COR-L47 (cell line): Measurements from ENCODE around the gene SLC38A3.
A peak's percentile ranks its signal among the peaks of the same experiment; 100 is the strongest.
"Not testable (repeated sequence)": the region's sequence is repeated elsewhere in the genome, so short reads cannot be mapped to it uniquely, and the experiment has no call there.

Experiments
- DNase-seq: peaks from one replicate; lab custom pipeline; 2025; lab: John Stamatoyannopoulos, UW

Gene SLC38A3

DNA sequence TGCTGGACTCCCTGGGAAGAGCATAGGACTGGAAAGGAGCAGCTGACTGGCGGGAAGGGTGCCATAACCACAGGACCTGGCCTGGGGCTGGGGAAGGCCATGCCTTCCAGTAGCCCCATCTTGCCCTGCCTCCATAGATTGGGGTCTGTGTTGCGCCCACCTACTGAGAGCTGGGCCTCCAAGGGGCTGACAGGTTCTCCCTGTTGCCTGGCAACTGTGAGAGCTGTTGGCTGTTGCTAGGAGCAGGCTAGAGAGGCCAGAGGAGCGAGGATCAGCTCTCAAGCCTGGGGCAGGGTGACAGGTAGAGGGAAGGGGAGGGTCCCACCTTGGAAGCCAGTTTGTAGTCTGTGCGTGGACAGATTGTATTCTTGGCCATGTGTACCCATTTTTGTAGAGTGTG lies 28.1 kb downstream of the SLC38A3 start:
- DNase-seq = no peak

DNA sequence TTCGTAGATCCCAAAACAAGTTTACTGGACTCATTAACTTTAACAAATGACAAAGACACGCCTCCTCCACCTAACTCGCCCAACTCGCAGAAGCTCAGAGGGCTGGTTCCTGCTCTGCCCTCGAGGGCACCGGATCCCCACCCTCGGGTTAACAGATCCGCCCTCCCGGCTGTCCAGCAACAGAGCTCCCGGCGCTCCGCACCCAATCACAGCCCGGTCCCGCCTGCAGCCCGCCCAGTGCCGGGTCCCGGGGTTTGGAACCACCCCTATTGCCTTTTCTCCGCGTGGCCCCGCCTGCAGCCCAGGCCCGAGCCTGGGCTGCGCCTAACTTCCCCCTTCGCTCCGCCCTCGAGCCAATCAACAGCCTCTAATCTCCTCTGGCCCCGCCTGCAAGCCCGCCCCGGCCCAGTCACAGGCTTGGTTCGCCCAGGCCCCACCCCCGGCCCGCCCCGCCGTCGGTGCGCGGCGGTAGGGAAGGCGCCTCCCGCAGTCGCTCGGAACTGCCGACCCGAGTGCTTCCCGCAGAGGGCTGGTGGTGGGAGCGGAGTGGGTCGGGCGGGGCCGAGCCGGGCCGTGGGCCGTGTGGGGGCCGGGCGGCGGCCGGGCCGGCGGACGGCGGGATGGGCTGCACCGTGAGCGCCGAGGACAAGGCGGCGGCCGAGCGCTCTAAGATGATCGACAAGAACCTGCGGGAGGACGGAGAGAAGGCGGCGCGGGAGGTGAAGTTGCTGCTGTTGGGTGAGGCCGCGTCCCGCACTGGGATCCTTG lies 30.8 kb downstream of the SLC38A3 start, which contains the start of gene GNAI2:
GNAI2 (plus strand) TSS at position 489 of the 768 bp plus-strand sequence; CDS start at position 621, 132 bp downstream.
- DNase-seq = peak; percentile 88

DNA sequence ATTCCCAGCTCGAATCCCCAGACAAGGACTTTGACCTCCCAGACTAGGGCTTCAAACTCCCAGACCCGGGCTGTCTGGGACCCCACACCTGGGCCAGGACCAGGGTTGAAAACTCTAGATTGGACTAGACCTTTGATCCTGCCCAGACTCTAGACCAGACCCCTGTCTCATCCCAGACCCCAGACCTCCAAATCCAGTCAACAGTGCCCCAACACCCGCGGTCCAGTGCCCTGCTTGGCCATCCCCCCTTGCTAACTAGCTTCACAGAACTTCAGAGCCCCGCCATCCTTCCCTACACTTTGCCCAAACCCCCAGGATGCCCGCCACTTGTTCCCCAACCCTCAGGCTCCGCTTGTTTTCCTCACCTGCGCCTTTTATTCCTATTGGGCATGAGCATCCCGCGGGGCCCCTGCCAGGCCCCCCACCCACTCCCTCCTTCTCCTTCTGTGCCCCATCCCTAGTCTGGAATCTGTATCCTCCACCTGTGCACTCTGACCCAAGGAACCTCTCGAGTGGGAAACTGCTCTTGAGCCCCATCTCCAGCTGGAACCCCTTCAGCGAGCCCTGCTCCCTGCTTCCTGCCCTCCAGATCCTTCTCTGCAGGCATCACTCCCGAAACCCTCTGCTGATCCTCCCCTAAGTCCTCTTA lies 31.5 kb downstream of the SLC38A3 start:
- no peak for DNase-seq

DNA sequence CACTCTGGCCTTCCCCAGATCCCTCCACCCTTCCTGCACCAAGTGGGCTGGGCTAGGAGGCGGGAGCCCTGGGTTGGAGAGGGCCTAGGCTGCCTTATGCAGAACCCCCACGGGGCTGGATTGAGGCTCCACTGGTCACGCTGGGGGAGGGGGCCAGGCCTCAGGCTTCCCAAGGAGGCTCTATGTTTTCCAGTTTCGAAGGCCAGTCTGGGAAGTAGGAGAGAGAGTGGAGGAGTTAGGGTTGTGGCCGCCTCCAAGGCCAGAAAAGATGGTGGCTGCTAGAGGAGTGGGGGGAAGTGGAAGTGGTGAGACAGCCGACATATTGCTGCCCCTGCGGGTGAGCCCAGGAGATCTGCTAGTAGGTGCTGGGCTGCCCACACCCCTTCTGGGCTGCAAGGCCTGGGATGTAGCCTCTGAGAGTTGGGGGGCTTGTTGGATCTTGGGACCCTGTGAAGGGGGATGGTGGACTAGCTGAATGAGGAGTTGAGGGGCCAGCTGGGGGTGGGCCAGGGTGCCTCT lies 32.1 kb downstream of the SLC38A3 start:
- no peak for DNase-seq

DNA sequence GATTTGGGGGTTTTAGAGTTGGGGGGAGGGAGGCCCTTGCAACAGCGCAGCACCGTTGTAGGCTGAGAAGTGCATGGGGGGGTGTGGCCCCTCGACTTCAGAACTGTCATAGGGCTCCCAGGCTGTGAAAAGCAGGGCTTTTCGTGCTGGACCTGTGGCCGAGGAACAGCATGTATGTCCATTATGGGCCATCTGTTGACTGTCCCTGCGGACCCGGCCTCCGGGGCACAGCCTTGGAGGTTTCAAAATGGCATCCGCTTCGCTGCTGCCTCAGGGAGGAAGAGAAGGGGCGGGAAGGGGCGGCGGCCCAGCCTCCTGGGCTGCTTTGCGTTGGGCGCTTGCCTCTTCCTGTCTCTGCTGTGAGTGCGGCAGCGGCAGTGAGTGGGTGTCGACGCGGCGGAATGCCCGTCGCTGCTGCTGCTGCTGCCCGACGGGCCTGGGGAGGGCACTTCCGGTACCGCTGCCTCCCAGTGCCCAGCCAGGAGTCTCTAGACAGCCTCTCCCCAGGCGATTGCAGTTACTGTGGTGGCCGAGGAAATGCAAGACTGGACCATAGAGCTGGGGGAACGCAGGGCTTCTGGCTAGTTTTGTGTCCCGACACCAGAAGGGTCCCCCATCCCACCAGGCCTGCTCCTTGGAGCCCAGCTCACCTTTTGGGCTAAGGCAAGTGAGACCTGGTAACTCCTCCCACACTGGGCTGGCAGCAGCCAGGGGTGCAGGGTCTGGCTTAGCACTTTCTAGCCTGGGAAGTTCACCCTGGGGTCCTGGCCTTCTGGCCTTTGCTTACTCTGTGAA lies 32.9 kb downstream of the SLC38A3 start:
- DNase-seq = peak; percentile 47

DNA sequence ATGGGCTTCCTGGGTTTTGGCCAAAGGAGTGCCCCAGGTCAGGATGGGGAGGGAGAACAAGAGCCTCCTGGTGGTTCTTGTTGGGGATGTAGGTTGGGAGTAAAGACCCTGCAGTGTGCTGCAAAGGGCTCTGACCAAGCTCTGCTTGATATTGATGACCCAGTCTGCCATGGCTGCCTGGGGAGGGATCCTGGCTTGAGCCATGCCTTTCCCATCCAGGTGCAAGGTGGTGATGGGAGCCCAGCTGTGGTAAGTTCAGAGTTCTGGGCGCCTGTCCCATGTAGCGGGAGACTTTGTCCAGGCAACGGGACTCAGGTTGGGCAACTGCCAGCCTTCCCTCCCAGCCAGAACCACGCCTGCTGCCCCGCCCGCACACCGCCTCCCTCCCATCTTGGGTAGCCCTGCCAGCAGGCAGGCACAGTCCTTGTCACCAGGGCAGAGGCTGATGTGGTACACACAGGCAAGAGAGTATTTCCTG lies 33.5 kb downstream of the SLC38A3 start:
- DNase-seq = peak; percentile 12

DNA sequence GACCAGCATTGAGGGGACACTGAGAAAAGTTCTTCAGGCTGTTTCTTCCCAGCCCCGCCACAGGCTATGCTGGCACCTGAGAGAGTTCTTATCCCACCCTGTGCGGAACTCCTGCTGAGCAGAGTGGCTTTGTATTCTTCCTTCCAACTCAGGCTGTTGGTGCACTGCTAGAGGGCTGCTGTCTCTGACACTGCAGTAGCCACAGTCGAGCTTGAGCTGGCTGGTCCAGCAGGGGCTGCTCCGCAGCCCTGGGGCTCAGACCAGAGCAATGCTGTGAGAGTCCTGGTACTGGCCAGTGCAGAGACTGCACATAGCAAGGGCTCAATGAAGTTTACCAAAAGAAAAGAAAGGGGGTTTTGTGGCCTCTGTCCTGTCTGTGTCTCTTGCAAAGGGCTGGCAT lies 34.6 kb downstream of the SLC38A3 start:
- no peak for DNase-seq

DNA sequence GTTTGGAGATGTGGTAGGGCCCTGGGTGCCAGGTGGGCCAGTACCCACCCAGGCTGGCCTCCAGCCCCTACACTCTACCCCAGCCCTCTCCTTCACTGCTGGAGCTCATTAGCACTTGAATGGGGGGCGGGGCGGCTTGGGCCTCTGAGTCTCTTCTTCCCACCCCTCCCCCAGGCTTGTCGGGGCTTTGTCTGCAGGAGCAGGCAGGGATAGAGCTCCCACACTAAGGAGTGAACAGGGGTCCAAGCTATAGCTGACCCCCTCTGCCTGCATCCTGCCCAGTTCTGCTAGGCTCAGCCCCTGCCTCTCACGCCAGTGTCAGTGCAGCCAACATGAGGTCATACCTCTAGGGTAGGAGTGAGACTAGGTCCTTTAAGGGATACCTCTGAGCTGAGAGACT lies 36.1 kb downstream of the SLC38A3 start:
- DNase-seq = peak; percentile 31

DNA sequence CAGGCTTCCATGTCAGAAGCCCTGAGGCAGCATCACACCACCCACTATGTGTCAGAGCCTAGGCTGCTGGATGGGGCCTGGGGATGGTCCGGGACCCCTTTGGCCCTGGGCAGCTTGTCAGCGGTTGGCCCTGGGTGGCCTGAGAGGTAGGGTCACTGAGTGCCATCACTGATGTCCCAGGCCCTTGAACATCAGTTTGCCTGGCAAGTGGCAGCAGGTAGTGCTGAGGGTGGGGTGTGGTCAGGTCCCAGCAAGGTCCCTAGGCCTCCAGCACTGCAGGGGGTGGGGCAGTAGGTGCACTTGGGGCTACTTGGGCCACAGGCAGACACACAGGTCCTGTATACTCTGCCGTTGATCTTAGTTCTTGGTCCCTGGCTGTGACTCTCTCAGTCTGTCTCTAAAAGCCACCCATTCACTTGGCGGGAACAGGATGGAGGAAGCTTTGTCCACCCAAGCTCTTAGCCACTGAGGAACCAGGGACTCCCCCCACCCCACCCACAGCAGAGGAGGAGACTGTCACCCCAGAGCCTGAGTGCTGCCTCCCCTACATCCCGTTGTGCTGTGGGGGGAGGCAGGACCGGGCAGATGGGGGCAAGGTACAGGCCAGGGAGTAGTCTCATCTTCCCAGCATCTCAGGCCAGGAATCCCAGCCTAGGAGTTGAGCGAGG lies 36.8 kb downstream of the SLC38A3 start:
- DNase-seq = no peak

DNA sequence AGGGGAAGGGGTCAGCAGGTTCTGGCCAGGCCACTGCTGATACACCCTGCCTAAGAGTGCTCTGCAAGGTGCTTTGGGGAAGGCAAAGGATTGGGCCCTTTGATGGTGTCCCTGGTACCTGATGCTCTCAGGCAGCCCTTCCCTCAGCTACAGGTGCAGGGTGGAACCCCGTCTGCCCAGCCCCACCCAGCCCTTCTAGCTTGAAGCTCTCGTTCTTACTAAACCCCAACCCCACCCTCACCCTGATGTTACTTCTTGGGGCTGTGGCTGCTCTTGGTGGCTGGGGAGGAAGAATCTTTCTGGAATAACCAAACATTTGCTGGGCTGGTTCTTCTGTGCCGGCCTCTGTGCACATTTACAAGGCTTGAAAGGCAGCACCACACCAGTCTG lies 37.3 kb downstream of the SLC38A3 start:
- DNase-seq = no peak

DNA sequence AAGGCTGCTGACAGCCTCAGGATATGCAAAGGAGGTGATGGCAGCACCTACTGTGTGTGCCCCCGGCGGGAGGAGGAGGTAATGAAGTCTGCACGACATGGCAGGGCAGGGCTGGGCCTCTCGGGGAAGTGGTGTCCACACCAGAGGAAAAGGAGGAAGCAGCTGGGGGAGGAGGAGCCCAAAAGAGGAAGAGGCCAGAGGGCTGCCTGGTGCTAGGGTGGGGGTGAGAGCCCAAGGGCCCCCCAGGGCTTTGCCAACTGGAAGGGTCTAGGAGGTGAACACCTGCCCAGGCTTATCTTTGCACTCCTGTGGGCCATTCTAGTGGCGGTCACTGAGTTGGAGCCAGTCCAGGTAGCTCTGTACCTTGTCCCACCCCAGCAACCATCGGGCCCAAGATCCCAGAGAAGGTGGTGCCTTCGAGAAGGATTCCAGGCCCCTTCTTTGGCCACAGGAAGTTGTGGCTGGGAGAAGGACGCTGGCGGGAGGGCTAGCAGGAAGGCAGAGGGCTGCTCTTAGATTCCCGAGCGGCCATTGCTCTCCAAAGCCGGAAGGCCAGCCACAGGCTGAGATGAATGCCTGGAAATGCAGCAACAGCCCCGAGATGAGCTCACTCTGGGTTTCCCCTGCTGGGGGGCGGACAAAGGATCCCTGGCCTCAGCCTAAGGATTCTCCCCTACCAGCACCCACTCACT lies 37.9 kb downstream of the SLC38A3 start:
- DNase-seq = no peak

DNA sequence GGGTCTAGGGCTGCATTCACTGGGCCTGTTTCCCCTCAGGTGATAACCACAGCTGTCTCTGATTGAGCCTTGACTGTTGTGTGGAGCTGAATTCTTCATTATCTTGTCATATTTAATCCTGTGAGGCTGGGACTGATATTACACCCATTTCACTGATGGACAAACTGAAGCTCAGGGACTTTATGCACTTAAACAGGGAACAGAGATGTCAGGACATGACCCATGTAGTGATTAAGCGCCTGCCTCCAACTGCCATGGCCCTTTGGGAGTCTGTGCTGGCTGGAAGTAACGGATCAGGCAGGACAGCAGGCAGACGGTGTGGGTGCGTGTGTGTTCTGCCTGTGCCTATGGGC lies 38.4 kb downstream of the SLC38A3 start:
- DNase-seq = no peak

DNA sequence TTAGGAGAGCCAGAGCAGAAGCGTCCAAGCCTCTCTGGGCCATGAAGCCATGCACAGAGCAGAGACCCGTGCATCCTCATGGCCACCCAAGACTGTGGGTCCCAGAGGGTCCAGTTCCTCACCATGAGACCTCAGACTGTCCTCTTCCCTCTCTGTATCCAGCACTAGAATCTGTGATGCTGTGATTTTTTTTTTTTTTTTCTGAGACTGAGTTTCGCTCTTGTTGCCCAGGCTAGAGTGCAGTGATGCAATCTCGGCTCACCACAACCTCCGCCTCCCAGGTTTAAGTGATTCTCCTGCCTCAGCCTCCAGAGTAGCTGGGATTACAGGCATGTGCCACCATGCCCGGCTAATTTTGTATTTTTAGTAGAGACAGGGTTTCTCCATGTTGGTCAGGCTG lies 39.7 kb downstream of the SLC38A3 start:
- not testable (repeated sequence) for DNase-seq

DNA sequence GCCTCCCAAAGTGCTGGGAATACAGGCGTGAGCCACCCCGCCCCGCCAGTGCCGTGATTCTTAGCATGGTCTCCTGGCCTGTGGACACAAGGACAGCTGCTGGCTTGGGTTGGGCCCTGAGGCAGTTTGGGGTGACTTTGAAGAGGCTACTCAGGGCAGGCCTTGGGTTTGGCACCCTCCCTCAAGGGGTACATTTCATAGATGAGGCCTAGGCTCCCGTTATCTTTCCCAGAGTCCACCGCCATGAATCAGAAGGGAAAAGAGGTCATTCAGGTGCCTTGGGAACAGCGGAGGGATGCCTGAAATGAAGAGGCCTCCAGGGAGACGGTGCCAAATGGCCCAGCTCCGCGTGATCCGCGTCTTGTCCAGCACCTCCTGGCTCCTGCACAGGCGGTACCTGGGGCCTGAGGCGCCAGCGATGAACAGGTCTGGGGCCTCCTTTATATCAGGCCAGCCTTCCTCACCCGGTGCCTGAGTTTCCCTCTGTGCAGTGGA lies 40.2 kb downstream of the SLC38A3 start:
- DNase-seq = no peak

DNA sequence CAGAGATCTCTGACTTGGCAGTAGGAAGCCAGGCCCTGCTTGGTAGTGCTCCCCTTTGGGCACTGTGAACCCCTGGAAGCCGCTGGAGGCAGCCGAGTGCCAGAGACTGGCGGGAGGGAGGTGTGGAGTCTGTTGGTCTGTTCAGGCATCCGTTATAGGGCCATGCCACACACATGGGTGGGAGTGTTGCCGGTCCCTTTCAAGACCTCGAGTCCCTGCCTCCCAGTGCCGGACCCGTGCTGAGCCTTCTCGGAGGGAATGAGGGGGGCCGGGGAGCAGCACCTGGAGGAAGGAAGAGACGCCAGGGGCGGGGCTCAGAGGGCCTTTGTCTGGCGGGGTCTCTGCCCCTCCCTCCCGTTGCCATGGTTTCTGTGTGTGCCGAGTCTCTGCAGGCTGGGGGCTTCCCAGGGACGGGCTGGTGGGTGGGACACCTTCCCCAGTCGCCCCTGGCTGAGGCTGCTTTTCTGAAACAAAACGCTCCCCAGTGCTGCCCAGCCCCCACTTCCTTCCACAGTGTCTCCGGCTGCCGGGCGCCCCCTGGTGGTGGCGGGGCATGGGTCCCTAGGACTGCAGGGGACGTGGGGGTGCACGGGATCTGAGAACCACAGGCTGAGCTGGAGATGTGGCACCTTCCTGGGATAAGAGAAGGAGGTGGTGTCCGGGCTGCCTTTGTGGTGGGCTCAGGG lies 40.9 kb downstream of the SLC38A3 start:
- DNase-seq = peak; percentile 81

DNA sequence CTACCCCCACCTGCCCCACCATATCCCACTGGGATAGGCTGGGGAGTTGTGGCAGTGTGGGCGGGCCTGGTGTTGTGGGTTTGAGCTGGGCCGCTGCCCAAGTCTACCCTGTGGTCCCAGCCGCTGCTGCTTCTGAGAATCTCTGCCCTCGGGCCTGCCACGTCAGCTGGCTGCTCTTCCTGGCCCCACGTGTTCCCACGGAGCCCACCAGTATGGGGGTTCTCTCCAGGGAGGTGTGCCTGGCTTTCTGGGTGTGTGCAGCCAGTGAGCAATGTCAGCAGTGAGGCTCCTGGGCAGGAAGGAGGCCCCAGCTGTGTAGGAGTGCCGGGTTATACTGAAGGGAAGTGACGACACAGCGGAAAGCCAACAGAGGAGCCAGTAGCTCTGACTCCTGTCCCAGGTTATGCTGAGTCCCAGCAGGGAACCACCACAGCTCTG lies 41.5 kb downstream of the SLC38A3 start:
- no peak for DNase-seq

DNA sequence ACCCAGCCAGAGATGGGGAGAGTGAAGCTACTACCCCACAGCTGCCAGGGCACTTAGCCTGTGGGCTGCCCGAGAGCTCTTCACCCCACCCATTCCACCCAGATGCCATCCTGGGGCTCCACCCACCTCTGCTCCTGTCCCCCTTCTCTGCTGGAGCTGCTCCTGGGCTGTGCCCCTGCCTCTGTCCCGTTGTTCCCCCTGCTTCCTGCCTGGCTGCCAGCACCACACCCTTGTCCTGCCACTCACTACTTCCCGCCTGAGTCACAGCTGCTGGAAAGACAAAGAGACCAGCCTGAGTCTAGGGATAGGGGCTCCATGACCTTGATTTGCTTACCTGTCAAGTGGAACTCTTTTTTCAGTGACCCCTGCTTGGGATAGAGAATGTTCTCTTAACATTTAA lies 43.3 kb downstream of the SLC38A3 start:
- DNase-seq = no peak

DNA sequence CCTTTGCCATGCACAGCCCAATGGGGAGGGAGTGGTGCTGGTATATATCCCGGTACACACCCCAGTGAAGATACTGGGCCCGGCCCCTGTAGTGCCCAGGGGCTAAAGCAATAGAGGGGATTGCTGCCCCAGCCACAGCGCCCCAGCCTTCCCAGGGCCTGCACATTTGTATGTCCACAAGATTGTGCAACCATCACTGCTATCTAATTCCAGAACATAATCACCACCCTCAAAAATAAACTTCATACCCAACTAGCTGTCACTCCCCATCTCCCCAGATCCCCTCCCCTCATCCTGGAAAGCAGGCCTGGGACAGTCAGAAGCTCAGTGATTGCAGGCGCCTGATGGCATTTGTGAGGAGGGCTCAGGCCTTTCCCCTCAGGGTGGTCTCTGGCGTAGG lies 44.4 kb downstream of the SLC38A3 start:
- no peak for DNase-seq

DNA sequence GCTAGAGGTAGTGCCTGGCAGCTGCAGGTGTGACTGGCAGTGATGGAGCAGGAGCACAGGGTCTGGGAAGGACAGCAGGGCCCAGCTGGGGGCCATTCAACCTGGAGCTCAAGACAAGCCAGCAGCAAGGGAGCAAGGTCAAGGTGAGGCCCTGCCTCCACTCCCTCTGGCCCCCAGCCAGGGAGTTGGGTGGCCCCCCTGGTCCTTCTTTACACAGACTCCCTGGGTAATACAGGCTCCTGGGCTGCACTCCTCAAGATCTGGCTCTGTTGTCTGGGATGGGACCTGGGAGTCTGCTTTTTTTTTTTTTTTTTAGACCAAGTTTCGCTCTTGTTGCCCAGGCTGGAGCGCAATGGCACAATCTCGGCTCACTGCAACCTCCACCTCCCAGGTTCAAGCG lies 45.4 kb downstream of the SLC38A3 start:
- no peak for DNase-seq

DNA sequence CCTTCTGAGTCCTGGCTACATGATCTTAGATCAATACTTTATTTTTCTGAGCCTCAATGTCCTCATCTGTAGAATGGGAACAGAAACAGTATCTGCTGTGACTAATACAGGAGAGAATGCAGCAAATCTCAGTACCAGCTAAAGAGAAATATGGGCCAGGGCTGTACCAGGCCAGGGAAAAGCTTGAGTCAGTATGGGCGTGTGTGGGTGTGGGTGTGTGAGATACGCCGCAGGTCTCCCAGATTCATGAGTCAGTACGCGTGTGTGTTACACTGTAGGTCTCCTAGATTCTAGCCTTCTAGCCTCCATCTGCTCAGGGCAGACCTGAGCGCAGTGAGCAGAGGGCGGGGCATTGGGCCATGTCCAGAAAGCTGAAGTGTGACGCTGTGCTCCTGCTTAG lies 46.1 kb downstream of the SLC38A3 start:
- no peak for DNase-seq
